AG04450 (cell line): Measurements from ENCODE around the gene MARCHF2. TPM values are rescaled to one million over a fixed set of nuclear protein-coding genes. Genes with fewer than 3 reads are reported as not detected.
A peak's percentile ranks its signal among the peaks of the same experiment; 100 is the strongest.

Experiments
- CTCF ChIA-PET: fragments of 300-600, 350-600 bp; formaldehyde crosslinking; extraction: SDS; loops from one replicate; lab custom pipeline; 2022; ENCODE audit warnings: antibody characterized with exemption, inconsistent platforms; lab: Charles Lee
- POLR2A ChIA-PET: fragments of 350-600 bp; formaldehyde crosslinking; extraction: SDS; loops from one replicate; lab custom pipeline; 2021; ENCODE audit warnings: antibody characterized with exemption, inconsistent platforms; lab: Yijun Ruan, JAX
- DNase-seq: peaks from one replicate; pipeline ENCODE4 v3.0.0-alpha.2; 2011; ENCODE audit warnings: low read depth, low spot score
- H3K27ac ChIP-seq: one replicate; pipeline ENCODE4 v1.5.1; 2012; ENCODE audit warnings: low read depth, low read length, control low read depth
- H3K27me3 ChIP-seq: one replicate; pipeline ENCODE4 v1.6.0; 2012; ENCODE audit warnings: low read length; ENCODE audit not compliant: control insufficient read depth, insufficient read depth
- H3K4me3 ChIP-seq: 2 replicates; pipeline ENCODE4 v1.5.1; 2011; ENCODE audit warnings: mild to moderate bottlenecking, low read depth, low read length, control low read depth
- H3K9me3 ChIP-seq: 2 replicates; pipeline ENCODE4 v1.5.1; 2012; ENCODE audit warnings: low read length; ENCODE audit not compliant: control insufficient read depth, insufficient read depth
- polyA plus RNA-seq: library from polyadenylated mRNA; depleted of rRNA; stranded (reverse); fragments of >200 nt; gene quantifications from 2 replicates; pipeline ENCODE4 v1.2.3, GENCODE V29; 2011
- TF ChIP-seq, protein P1 (sequence below): IDR thresholded peaks from 2 replicates; pipeline ENCODE4 v1.5.1; 2011; ENCODE audit warnings: low read depth, low read length, control low read depth, inconsistent platforms

MARCHF2 gene
- polyA plus RNA-seq, 1 experiment: 14.7 TPM

DNA sequence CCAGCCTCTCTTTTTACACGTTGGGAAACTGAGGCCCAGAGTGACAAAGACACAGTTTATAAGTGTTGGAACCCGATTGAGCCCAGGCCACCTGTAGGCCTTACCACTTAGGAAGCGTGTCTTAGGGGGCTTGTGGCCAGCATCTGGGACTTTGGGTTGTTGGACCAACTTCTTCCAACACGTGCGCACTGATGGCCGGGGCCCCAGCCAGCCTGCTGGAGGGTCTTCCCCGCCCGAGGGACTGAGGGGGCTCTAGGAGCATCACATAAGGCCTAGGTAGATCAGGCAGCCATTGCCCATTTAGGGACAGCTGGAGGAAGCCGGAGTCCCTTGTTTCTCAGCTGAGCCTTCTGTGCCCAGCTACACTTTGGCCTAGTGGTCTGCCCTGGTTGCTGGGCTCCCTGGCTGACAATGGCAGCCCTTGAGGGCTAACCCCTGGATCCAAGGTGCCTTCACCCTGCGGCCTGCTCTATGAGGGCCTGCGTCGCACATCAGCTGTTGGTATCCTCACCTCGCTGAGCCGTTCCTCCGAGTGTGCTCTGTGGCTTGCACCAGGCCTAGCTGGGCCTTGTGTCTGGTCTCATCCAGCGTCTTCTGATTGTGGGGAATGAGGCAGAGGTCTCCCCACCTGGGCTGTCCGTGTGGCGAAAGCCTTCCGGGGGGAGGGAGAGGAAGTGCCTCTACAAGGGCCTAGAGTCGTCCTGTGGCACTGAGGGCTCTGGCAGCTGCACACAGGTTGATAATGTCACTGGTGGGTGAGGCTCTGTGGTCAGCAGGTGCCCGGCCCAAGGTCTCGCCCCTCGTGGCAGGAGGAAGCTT is 21.7 kb upstream of the MARCHF2 start:
- POLR2A ChIA-PET: interaction anchor here (0.5 to 1.9 kb wide), 12 partner anchors 21 to 1428 kb away, joined by 3 to 21 read pairs (median 6); partner anchors contain the start of genes ANGPTL4, FBXL12, HNRNPM and MARCHF2
- no peaks in the 10 kb centered on the region for H3K27me3 ChIP-seq
- no peak for DNase-seq
- peak overlapping the region; percentile 21 for H3K27ac ChIP-seq
- H3K9me3 ChIP-seq: no peaks in the 10 kb centered on the region; the same call in 1 of the 2 replicates
- peak overlapping the region; percentile 1 for H3K4me3 ChIP-seq
- CTCF ChIA-PET: interaction anchor here (0.6 to 3.9 kb wide), 6 partner anchors 22 to 190 kb away, joined by 3 to 24 read pairs (median 4); partner anchors contain the start of gene MARCHF2
- TF ChIP-seq, protein P1, sequence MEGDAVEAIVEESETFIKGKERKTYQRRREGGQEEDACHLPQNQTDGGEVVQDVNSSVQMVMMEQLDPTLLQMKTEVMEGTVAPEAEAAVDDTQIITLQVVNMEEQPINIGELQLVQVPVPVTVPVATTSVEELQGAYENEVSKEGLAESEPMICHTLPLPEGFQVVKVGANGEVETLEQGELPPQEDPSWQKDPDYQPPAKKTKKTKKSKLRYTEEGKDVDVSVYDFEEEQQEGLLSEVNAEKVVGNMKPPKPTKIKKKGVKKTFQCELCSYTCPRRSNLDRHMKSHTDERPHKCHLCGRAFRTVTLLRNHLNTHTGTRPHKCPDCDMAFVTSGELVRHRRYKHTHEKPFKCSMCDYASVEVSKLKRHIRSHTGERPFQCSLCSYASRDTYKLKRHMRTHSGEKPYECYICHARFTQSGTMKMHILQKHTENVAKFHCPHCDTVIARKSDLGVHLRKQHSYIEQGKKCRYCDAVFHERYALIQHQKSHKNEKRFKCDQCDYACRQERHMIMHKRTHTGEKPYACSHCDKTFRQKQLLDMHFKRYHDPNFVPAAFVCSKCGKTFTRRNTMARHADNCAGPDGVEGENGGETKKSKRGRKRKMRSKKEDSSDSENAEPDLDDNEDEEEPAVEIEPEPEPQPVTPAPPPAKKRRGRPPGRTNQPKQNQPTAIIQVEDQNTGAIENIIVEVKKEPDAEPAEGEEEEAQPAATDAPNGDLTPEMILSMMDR: no peak

- H3K9me3 ChIP-seq: no peaks in the 10 kb centered on the region; the same call in 1 of the 2 replicates
- CTCF ChIA-PET: interaction anchor here (0.6 to 3.9 kb wide), 5 partner anchors 21 to 189 kb away, joined by 3 to 24 read pairs (median 4); partner anchors contain the start of gene MARCHF2
- no peak for DNase-seq
- POLR2A ChIA-PET: interaction anchor here (0.7 to 1.1 kb wide), 2 partner anchors 30 to 123 kb away, joined by 3 to 4 read pairs; no protein-coding TSS in a partner anchor
- H3K4me3 ChIP-seq: no peak overlapping the region
- H3K27ac ChIP-seq: peak overlapping the region; percentile 31
- TF ChIP-seq, protein P1: no peak
- H3K27me3 ChIP-seq: no peaks in the 10 kb centered on the region
Measured at GRCh38 chr19:8392017-8392591, 21.0 kb upstream of the MARCHF2 start.

DNA sequence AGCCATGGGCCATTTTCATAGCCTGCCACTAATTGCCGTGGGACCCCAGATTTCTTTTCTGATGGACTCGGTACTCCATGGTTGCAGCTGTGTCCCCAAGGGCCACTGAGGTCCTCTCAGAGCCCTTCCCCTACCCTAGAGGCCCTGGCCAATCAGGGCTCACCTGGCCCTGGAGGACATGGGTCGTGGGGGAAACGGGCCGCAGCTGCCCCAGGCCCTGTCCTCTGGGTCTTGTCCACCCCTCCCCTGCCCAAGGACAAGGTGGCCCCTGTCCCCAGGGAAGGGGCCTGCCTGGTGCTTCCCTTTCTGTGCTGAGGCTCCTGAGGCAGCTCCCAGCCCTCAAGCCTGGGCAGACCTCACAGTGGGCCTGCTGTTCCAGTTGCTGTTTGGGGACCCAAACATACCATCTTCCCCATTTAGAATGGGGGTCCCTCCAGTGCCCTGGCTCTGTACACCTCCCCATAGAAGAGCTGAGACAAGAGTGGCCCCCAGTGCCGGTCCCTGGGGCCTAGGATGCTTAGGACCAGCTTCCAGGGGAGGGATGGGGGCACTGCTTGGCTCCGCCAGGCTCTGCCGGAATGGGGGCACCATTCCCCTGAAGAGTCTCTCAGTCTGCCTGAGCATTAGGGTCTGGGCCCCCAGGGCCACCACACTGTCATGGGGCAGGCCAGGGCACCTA is 19.8 kb upstream of the MARCHF2 start:
- Histone ChIP-seq H3K27ac (no peak overlapping the region), H3K4me3 (no peak overlapping the region), H3K27me3 (no peaks in the 10 kb centered on the region), H3K9me3 (no peaks in the 10 kb centered on the region; the same call in 1 of the 2 replicates)
- ChIA-PET POLR2A (interaction anchor here (1.3 kb wide), 1 partner anchor 26 kb away, joined by 4 read pairs; no protein-coding TSS in a partner anchor), CTCF (interaction anchor here (1.0 to 1.9 kb wide), 4 partner anchors 19 to 39 kb away, joined by 6 to 9 read pairs (median 6); partner anchors contain the start of gene MARCHF2)
- TF ChIP-seq, protein P1: no peak
- no peak for DNase-seq

DNA sequence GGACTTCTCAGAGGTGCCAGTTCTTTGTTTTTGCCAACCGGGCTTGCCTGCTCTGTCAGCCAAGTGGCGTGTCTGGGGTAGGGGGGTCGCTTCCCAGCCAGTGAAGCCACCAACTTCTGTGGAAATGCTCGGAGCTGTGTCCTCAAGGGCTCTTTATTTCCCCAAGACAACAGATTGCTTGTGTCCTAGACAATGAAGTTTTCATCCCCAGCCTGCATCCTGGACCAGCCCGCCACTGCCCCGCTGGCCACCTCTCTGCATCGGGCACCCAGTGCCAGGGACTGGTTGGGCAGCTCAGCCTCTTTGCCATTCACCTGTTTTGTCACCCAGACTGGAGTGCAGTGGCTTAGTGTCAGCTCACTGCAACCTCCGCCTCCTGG is 19.2 kb upstream of the MARCHF2 start:
- Histone ChIP-seq H3K27me3 (no peaks in the 10 kb centered on the region), H3K4me3 (no peak overlapping the region), H3K9me3 (no peaks in the 10 kb centered on the region; the same call in 1 of the 2 replicates), H3K27ac (no peak overlapping the region)
- ChIA-PET POLR2A (interaction anchor here (1.3 kb wide), 1 partner anchor 26 kb away, joined by 4 read pairs; no protein-coding TSS in a partner anchor), CTCF (interaction anchor here (1.6 to 1.9 kb wide), 2 partner anchors 19 to 40 kb away, joined by 6 to 9 read pairs; partner anchors contain the start of gene MARCHF2)
- no peak for DNase-seq
- TF ChIP-seq, protein P1: no peak
